ENCODE results near the gene MAML3. TPM values are rescaled to one million over a fixed set of nuclear protein-coding genes. Genes with fewer than 3 reads are reported as not detected.

Gene MAML3
- total and polyA plus RNA-seq, 2 of the 13 experiments (the other 11 are each of a cell fraction or from before 2014, with no cell fraction given): 0.05 to 0.13 TPM

GRCh38 chr4:139740531-139741041 is 413.4 kb downstream of the MAML3 start (continued):
- no peak for TF ChIP-seq ZNF646 (CRISPR knock-in tag; IDR thresholded peaks at IDR 0.05)
- TF ChIP-seq ZNF562 (CRISPR knock-in tag; IDR thresholded peaks at IDR 0.05; ENCODE audit: borderline replicate concordance): no peak
- peak; percentile 37; the same call in 1 of the 2 replicates for TF ChIP-seq ZBTB4 (CRISPR knock-in tag; IDR thresholded peaks at IDR 0.05; ENCODE audit: borderline replicate concordance)
- no peak for TF ChIP-seq ZBTB21 (CRISPR knock-in tag; IDR thresholded peaks at IDR 0.05)
- no peak for TF ChIP-seq JDP2 (CRISPR knock-in tag; IDR thresholded peaks at IDR 0.05; ENCODE audit: borderline replicate concordance)
- no peak for TF ChIP-seq TBP (CRISPR knock-in tag; IDR thresholded peaks at IDR 0.05)
- TF ChIP-seq GLMP (CRISPR knock-in tag; IDR thresholded peaks at IDR 0.05; ENCODE audit: borderline replicate concordance): no peak
- no peak for TF ChIP-seq LCORL (IDR thresholded peaks at IDR 0.05)
- no peak for TF ChIP-seq LCORL (CRISPR knock-in tag; IDR thresholded peaks at IDR 0.05)
- 0 out of 2 replicates have a peak, but pooled peaks have one; percentile 7 for TF ChIP-seq HNF1B (CRISPR knock-in tag; IDR thresholded peaks at IDR 0.05)
- no peak for TF ChIP-seq ZNF572 (CRISPR knock-in tag; IDR thresholded peaks at IDR 0.05)
- TF ChIP-seq ZFP90 (CRISPR knock-in tag; IDR thresholded peaks at IDR 0.05; ENCODE audit: borderline replicate concordance): no peak
- TF ChIP-seq HMGXB4 (CRISPR knock-in tag; IDR thresholded peaks at IDR 0.05; ENCODE audit: borderline replicate concordance in 1 of 2, low read depth in 1 of 2): 0 out of 4 replicates have a peak, but pooled peaks of 1 of the 2 experiments have one; percentile 51
- no peak for TF ChIP-seq BRD4 (CRISPR knock-in tag; IDR thresholded peaks at IDR 0.05)
- TF ChIP-seq ZNF605 (CRISPR knock-in tag; IDR thresholded peaks at IDR 0.05): no peak

Data from HepG2 (cell line).